ENCODE results near the gene HOXD11.

HOXD11 gene

DNA sequence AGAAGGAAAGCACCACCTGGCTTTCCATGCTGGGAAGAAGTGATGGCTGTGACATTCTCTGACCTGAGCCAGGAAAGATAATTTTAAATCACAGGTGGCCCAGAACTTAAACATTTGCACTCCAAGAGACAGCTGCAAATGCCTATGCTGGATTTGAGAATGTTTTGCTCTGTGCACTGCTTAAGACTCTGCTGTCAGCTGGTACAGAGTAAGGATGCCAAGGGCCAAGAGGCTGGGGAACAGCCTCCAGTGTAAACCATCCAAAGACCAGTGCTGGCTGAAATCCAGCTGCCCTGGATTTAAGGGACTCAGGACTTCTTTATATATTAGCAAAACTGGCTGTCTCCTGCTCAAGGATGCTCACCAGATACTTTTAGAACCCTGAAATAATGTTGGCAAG lies 26.3 kb downstream of the HOXD11 start:
- no peaks in the 10 kb centered on the region for H3F3A ChIP-seq (ENCODE audit: control insufficient read depth, insufficient read depth)
- H3K9me3 ChIP-seq (ENCODE audit: control insufficient read depth, insufficient read depth, low read length), result no peaks in the 10 kb centered on the region
- H3K4me2 ChIP-seq (ENCODE audit: low read length), result no peak overlapping the region
- H3K79me2 ChIP-seq (ENCODE audit: control insufficient read depth, low read length), result no peaks in the 10 kb centered on the region
- no peaks in the 10 kb centered on the region for H4K20me1 ChIP-seq (ENCODE audit: control insufficient read depth, insufficient read depth, low read depth, low read length)
- TF ChIP-seq EZH2phosphoT487 (IDR thresholded peaks at IDR 0.05; ENCODE audit: borderline replicate concordance, low read length), result no peak
- TF ChIP-seq, protein P1, sequence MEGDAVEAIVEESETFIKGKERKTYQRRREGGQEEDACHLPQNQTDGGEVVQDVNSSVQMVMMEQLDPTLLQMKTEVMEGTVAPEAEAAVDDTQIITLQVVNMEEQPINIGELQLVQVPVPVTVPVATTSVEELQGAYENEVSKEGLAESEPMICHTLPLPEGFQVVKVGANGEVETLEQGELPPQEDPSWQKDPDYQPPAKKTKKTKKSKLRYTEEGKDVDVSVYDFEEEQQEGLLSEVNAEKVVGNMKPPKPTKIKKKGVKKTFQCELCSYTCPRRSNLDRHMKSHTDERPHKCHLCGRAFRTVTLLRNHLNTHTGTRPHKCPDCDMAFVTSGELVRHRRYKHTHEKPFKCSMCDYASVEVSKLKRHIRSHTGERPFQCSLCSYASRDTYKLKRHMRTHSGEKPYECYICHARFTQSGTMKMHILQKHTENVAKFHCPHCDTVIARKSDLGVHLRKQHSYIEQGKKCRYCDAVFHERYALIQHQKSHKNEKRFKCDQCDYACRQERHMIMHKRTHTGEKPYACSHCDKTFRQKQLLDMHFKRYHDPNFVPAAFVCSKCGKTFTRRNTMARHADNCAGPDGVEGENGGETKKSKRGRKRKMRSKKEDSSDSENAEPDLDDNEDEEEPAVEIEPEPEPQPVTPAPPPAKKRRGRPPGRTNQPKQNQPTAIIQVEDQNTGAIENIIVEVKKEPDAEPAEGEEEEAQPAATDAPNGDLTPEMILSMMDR (IDR thresholded peaks at IDR 0.05; ENCODE audit: low read depth, low read length, poor library complexity, severe bottlenecking), result no peak
- peaks cover 8% of the 10 kb centered on the region; the same call in 1 of the 2 replicates for H3K27me3 ChIP-seq (ENCODE audit: control insufficient read depth, low read length)
- no peaks in the 10 kb centered on the region for H3K9me2 ChIP-seq (replicated peaks; ENCODE audit: control insufficient read depth, low read length)
- no peak overlapping the region for H3K27ac ChIP-seq (ENCODE audit: low read depth, low read length)
- no peaks in the 10 kb centered on the region for H3K36me3 ChIP-seq (ENCODE audit: control insufficient read depth, low read length)
- no peaks in the 10 kb centered on the region for H3K4me1 ChIP-seq (ENCODE audit: control insufficient read depth, low read length)
- H3K4me3 ChIP-seq (ENCODE audit: low read length), result no peak overlapping the region

DNA sequence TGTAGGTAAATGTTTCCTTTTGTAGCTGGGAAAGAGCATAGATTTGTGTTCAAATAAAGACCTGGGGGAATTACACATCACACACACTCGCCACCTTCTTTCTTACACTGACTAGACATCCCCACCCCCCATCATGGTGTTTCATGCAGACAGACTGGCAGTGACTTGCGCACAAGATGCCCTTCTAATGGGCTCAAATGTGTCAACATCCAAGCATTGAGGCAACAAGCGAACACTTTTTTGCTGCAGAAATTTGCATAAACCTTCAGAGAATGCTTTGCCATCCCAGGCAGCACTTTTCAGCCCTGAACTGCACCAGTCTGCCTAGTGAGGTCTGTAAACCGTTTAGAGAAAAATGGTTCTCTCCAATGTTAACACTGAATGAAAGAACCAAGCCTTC lies 27.0 kb downstream of the HOXD11 start:
- no peaks in the 10 kb centered on the region for H3K79me2 ChIP-seq (ENCODE audit: control insufficient read depth, low read length)
- no peak overlapping the region for H3K27ac ChIP-seq (ENCODE audit: low read depth, low read length)
- H3K36me3 ChIP-seq (ENCODE audit: control insufficient read depth, low read length), result no peaks in the 10 kb centered on the region
- TF ChIP-seq, protein P1 (IDR thresholded peaks at IDR 0.05; ENCODE audit: low read depth, low read length, poor library complexity, severe bottlenecking), result no peak
- no peak for TF ChIP-seq EZH2phosphoT487 (IDR thresholded peaks at IDR 0.05; ENCODE audit: borderline replicate concordance, low read length)
- no peaks in the 10 kb centered on the region for H3K9me2 ChIP-seq (replicated peaks; ENCODE audit: control insufficient read depth, low read length)
- H3F3A ChIP-seq (ENCODE audit: control insufficient read depth, insufficient read depth), result no peaks in the 10 kb centered on the region
- no peaks in the 10 kb centered on the region for H3K4me1 ChIP-seq (ENCODE audit: control insufficient read depth, low read length)
- H4K20me1 ChIP-seq (ENCODE audit: control insufficient read depth, insufficient read depth, low read depth, low read length), result no peaks in the 10 kb centered on the region
- no peak overlapping the region for H3K4me2 ChIP-seq (ENCODE audit: low read length)
- H3K4me3 ChIP-seq (ENCODE audit: low read length), result no peak overlapping the region
- no peaks in the 10 kb centered on the region for H3K9me3 ChIP-seq (ENCODE audit: control insufficient read depth, insufficient read depth, low read length)
- peaks cover 8% of the 10 kb centered on the region; the same call in 1 of the 2 replicates for H3K27me3 ChIP-seq (ENCODE audit: control insufficient read depth, low read length)

DNA sequence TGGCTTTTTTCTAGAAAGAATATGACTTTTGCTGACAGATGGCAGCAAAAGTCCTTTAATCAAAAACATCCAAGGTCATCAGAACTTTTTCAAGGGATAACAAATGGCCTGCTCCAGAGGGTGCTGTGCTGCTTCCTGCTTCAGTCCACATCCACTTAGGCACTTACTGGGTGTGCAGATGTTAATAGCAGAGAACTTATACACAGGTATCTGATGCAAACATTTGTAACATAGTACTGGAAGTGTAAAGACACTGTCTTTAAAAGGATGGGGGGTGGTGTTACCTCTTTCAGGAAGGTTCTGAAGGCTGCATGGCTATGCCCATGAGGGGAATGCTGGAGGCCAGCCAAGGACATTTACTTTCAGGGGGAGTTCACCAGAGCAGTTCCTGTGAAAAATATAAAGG lies 28.0 kb downstream of the HOXD11 start:
- Histone ChIP-seq H4K20me1 (ENCODE audit: control insufficient read depth, insufficient read depth, low read depth, low read length) (no peaks in the 10 kb centered on the region), H3F3A (ENCODE audit: control insufficient read depth, insufficient read depth) (no peaks in the 10 kb centered on the region), H3K4me1 (ENCODE audit: control insufficient read depth, low read length) (no peaks in the 10 kb centered on the region), H3K4me2 (ENCODE audit: low read length) (no peak overlapping the region), H3K27ac (ENCODE audit: low read depth, low read length) (no peak overlapping the region), H3K4me3 (ENCODE audit: low read length) (no peak overlapping the region), H3K36me3 (ENCODE audit: control insufficient read depth, low read length) (no peaks in the 10 kb centered on the region), H3K9me3 (ENCODE audit: control insufficient read depth, insufficient read depth, low read length) (no peaks in the 10 kb centered on the region), H3K9me2 (replicated peaks; ENCODE audit: control insufficient read depth, low read length) (no peaks in the 10 kb centered on the region), H3K79me2 (ENCODE audit: control insufficient read depth, low read length) (no peaks in the 10 kb centered on the region), H3K27me3 (ENCODE audit: control insufficient read depth, low read length) (peaks cover 8% of the 10 kb centered on the region; the same call in 1 of the 2 replicates)
- no peak for TF ChIP-seq EZH2phosphoT487 (IDR thresholded peaks at IDR 0.05; ENCODE audit: borderline replicate concordance, low read length)
- TF ChIP-seq, protein P1 (IDR thresholded peaks at IDR 0.05; ENCODE audit: low read depth, low read length, poor library complexity, severe bottlenecking), result no peak

Data from DOHH2 (cell line).